DND-41 (cell line): ENCODE measurements around the gene ECHS1.

ENCODE experiments used
- ATAC-seq: fragments of 200-7000 bp; cut with Tn5 transposase; 3 replicates; pipeline ENCODE4 v1.9.1; 2021; ENCODE audit warnings: low read depth; ENCODE audit not compliant: insufficient read depth
- DNase-seq: peaks from one replicate; pipeline ENCODE4 v3.0.0-alpha.2; 2020
- H2AFZ ChIP-seq: 2 replicates; pipeline ENCODE4 v1.6.0; 2012; ENCODE audit warnings: low read depth, low read length
- H3K27ac ChIP-seq: 2 replicates; pipeline ENCODE4 v1.5.1; 2012; ENCODE audit warnings: low read length, inconsistent platforms
- H3K27me3 ChIP-seq: fragments of 200-600 bp; sonication (generic); 2 replicates; pipeline ENCODE4 v1.6.0; 2012; ENCODE audit warnings: low read length, mild to moderate bottlenecking, inconsistent platforms; ENCODE audit not compliant: insufficient read depth, poor library complexity
- H3K36me3 ChIP-seq: 2 replicates; pipeline ENCODE4 v1.5.1; 2012; ENCODE audit warnings: low read length, inconsistent platforms; ENCODE audit not compliant: insufficient read depth
- H3K4me1 ChIP-seq: 2 replicates; pipeline ENCODE4 v1.5.1; 2012; ENCODE audit warnings: mild to moderate bottlenecking, low read length; ENCODE audit not compliant: insufficient read depth
- H3K4me2 ChIP-seq: 2 replicates; pipeline ENCODE4 v1.6.0; 2012; ENCODE audit warnings: mild to moderate bottlenecking, moderate library complexity, low read length, inconsistent platforms; ENCODE audit not compliant: insufficient read depth
- H3K4me3 ChIP-seq, 2 experiments: fragments of 200-600 bp in 1 of 2; shearing (Covaris generic) in 1 of 2; 2 replicates each; pipeline ENCODE4 v1.5.1; 2012 to 2016; ENCODE audit warnings: inconsistent platforms in 2 of 2, low read length in 2 of 2, mild to moderate bottlenecking in 2 of 2, low read depth in 1 of 2, moderate library complexity in 1 of 2
- H3K79me2 ChIP-seq: 2 replicates; pipeline ENCODE4 v1.6.0; 2012; ENCODE audit warnings: low read length, inconsistent platforms; ENCODE audit not compliant: insufficient read depth
- H3K9ac ChIP-seq: 2 replicates; pipeline ENCODE4 v1.6.0; 2012; ENCODE audit warnings: low read depth, mild to moderate bottlenecking, inconsistent platforms, low read length, moderate library complexity
- H3K9me3 ChIP-seq: 2 replicates; pipeline ENCODE4 v1.5.1; 2012; ENCODE audit warnings: low read length, moderate library complexity, mild to moderate bottlenecking, inconsistent platforms; ENCODE audit not compliant: insufficient read depth, severe bottlenecking
- H4K20me1 ChIP-seq: 2 replicates; pipeline ENCODE4 v1.6.0; 2012; ENCODE audit warnings: low read length; ENCODE audit not compliant: insufficient read depth
- EZH2 ChIP-seq: IDR thresholded peaks from 3 replicates; pipeline ENCODE4 v1.6.1; 2012; ENCODE audit warnings: borderline replicate concordance, low read depth, mild to moderate bottlenecking, moderate library complexity, low read length, inconsistent platforms; ENCODE audit not compliant: severe bottlenecking
- TF ChIP-seq, protein P1 (sequence below): IDR thresholded peaks from 2 replicates; pipeline ENCODE4 v1.5.1; 2012; ENCODE audit warnings: borderline replicate concordance, low read length, moderate library complexity, mild to moderate bottlenecking; ENCODE audit not compliant: poor library complexity, severe bottlenecking; ENCODE audit errors: extremely low read depth

The ECHS1 gene

GRCh38 chr10:133327651-133328357 is 45.4 kb downstream of the ECHS1 start:
- DNase-seq: no peak
- Histone ChIP-seq H3K27ac (no peak overlapping the region), H3K79me2 (no peaks in the 10 kb centered on the region), H2AFZ (no peak overlapping the region), H3K27me3 (peaks cover 8% of the 10 kb centered on the region), H3K4me2 (no peak overlapping the region), H3K9ac (no peak overlapping the region), H4K20me1 (no peaks in the 10 kb centered on the region), H3K9me3 (no peaks in the 10 kb centered on the region), H3K4me1 (peaks cover 13% of the 10 kb centered on the region), H3K36me3 (no peaks in the 10 kb centered on the region), H3K4me3 (no peak overlapping the region)
- TF ChIP-seq, protein P1, sequence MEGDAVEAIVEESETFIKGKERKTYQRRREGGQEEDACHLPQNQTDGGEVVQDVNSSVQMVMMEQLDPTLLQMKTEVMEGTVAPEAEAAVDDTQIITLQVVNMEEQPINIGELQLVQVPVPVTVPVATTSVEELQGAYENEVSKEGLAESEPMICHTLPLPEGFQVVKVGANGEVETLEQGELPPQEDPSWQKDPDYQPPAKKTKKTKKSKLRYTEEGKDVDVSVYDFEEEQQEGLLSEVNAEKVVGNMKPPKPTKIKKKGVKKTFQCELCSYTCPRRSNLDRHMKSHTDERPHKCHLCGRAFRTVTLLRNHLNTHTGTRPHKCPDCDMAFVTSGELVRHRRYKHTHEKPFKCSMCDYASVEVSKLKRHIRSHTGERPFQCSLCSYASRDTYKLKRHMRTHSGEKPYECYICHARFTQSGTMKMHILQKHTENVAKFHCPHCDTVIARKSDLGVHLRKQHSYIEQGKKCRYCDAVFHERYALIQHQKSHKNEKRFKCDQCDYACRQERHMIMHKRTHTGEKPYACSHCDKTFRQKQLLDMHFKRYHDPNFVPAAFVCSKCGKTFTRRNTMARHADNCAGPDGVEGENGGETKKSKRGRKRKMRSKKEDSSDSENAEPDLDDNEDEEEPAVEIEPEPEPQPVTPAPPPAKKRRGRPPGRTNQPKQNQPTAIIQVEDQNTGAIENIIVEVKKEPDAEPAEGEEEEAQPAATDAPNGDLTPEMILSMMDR: no peak
- no peak for TF ChIP-seq EZH2
- ATAC-seq: no peak

GRCh38 chr10:133326745-133327650 is 46.2 kb downstream of the ECHS1 start:
- Histone ChIP-seq H3K9me3 (no peaks in the 10 kb centered on the region), H3K9ac (no peak overlapping the region), H4K20me1 (no peaks in the 10 kb centered on the region), H3K36me3 (no peaks in the 10 kb centered on the region), H2AFZ (no peak overlapping the region), H3K27ac (no peak overlapping the region), H3K4me2 (no peak overlapping the region), H3K27me3 (peaks cover 6% of the 10 kb centered on the region), H3K4me3 (no peak overlapping the region), H3K4me1 (peaks cover 13% of the 10 kb centered on the region), H3K79me2 (no peaks in the 10 kb centered on the region)
- ATAC-seq: no peak
- no peak for DNase-seq
- TF ChIP-seq, protein P1: no peak
- no peak for TF ChIP-seq EZH2

DNA sequence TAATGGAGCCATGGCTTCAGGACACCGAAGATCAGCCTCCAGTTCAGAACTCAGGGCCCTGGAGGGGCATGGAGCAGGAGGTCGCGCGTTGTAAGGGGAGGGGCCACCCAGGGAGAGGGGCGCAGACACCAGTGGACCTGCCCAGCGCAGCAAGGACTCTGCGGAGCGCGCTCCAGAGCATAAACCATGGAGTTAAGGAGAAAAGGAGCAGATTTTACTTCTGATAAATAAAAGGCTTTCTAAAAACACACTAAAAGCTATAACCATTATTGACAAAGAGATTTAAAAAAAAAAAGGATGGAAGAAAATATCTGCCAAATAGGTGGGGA is 47.0 kb downstream of the ECHS1 start:
- ATAC-seq (no peak), DNase-seq (no peak)
- Histone ChIP-seq H4K20me1 (no peaks in the 10 kb centered on the region), H3K4me3 (no peak overlapping the region), H3K27ac (no peak overlapping the region), H3K36me3 (no peaks in the 10 kb centered on the region), H3K4me1 (peaks cover 13% of the 10 kb centered on the region), H3K9ac (no peak overlapping the region), H3K79me2 (no peaks in the 10 kb centered on the region), H2AFZ (no peak overlapping the region), H3K27me3 (peaks cover 3% of the 10 kb centered on the region), H3K9me3 (no peaks in the 10 kb centered on the region), H3K4me2 (no peak overlapping the region)
- no peak for TF ChIP-seq EZH2
- TF ChIP-seq, protein P1: no peak
